NCI-H187 treated with DMSO at 0.1 percent for 48 hours (cell line): Measurements from ENCODE around the gene PDE4A.

Experiments used
- DNase-seq: peaks from one replicate; lab custom pipeline; 2025; lab: John Stamatoyannopoulos, UW

PDE4A gene

GRCh38 chr19:10510301-10510802 lies 90.0 kb downstream of the PDE4A start:
- DNase-seq: no peak

DNA sequence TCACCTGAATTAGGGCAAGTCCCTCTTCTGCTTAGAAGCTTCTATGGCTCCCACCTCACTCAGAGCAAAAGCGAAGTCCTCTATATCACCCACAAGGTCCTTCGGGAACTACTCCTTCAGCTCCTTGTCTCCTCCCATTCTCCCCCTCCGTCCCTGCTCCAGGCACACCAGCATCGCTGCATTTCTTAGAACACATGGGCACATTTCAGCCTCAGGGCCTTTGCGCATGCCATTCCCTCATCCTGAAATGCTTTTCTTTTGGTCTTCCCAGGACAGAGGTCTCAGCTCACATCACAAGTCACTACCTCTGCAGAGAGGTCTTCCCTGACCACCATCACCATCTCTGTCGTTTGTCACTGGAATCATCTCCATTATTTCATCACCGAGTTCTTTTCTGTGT lies 92.9 kb downstream of the PDE4A start:
- no peak for DNase-seq

DNA sequence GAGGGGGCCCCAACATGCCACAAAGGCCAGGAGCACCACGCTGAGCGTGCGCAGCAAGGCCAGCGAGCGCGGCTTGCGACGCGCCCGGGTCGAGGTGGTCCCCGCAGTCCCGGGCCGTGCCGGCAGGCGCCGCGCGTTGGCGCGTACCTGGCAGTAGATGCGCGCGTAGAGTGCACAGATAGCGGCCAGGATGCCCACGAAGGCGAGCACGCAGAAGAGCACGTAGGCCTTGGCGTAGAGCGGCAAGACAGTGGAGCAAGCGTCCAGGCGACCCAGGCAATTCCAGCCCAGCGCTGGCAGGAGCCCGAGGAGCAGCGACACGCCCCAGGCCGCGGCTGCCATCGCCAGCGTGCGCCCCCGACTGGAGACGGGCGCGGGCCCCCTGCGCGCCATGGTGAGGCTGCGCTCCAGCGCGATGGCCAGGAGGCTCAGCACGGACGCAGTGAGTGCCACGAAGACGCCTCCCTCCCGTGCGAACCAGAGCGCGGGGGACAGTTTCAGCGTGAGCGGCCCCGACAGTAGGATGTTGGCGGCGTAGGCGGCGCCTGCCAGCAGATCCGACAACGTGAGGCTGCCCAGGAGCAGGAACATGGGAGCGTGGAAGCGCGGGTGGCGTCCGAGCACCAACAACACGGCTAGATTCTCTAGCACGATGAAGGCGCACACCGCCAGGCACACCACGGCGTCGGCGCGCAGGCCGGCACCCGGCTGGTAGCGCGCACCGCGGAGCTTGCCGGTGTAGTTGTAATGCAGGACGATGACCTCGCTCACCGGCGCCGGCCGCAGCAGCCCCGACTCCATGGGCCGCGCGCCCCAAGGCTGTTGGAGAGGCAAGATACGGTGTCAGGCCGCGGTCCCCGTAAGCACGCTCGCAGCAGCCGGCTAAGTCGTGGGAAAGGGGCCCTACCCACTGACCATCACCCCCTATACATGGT lies 94.1 kb downstream of the PDE4A start:
- DNase-seq: no peak

- no peak for DNase-seq
Measured at GRCh38 chr19:10516064-10516385, 95.7 kb downstream of the PDE4A start.

GRCh38 chr19:10516671-10517286 lies 96.4 kb downstream of the PDE4A start:
- no peak for DNase-seq

GRCh38 chr19:10517361-10517759 lies 97.0 kb downstream of the PDE4A start, which contains the start of gene S1PR5:
TSS of gene S1PR5 (minus strand) at chr19:10517447. CDS start at chr19:10515011, 2,436 bp downstream.
- DNase-seq: no peak

GRCh38 chr19:10517760-10518443 lies 97.6 kb downstream of the PDE4A start:
- no peak for DNase-seq

- no peak for DNase-seq
Measured at GRCh38 chr19:10518444-10519361, 98.4 kb downstream of the PDE4A start.
